Large intestine (tissue), 3 donors: ENCODE measurements around the gene TMCO4. TPM values are rescaled to one million over a fixed set of nuclear protein-coding genes. Genes with fewer than 3 reads are reported as not detected.

Source experiments
- DNase-seq, 2 donors: peaks; one replicate each; pipeline versions ENCODE4 v3.0.0 to v3.0.0-alpha.2; 2013
- H3K27ac ChIP-seq: one replicate; pipeline ENCODE4 v1.5.1; 2013; ENCODE audit warnings: low read length
- H3K27me3 ChIP-seq: 2 replicates; pipeline ENCODE4 v1.6.1; 2013; ENCODE audit warnings: low read length; ENCODE audit not compliant: control insufficient read depth, insufficient read depth
- H3K36me3 ChIP-seq: 2 replicates; pipeline ENCODE4 v1.6.1; 2013; ENCODE audit warnings: low read length; ENCODE audit not compliant: control insufficient read depth, insufficient read depth
- H3K4me1 ChIP-seq: one replicate; pipeline ENCODE4 v1.6.1; 2013; ENCODE audit warnings: low read length; ENCODE audit not compliant: control insufficient read depth, insufficient read depth
- H3K4me3 ChIP-seq: one replicate; pipeline ENCODE4 v1.5.1; 2013; ENCODE audit warnings: low read length
- H3K9me3 ChIP-seq: one replicate; pipeline ENCODE4 v1.6.1; 2013; ENCODE audit warnings: mild to moderate bottlenecking, low read depth, low read length, moderate library complexity; ENCODE audit not compliant: control insufficient read depth
- WGBS: methylation state at CpG from one replicate; pipeline ENCODE4 v1.1.5; 2013; ENCODE audit warnings: low lambda C conversion rate; ENCODE audit not compliant: insufficient coverage; 5-methylcytosine and 5-hydroxymethylcytosine counted together
- polyA plus RNA-seq: library from polyadenylated mRNA; unstranded; fragments of 120-200 nt; gene quantifications from one replicate; pipeline ENCODE4 v1.2.1, GENCODE V29; 2013

TMCO4 gene
- polyA plus RNA-seq, 1 donor = 10.4 TPM

DNA sequence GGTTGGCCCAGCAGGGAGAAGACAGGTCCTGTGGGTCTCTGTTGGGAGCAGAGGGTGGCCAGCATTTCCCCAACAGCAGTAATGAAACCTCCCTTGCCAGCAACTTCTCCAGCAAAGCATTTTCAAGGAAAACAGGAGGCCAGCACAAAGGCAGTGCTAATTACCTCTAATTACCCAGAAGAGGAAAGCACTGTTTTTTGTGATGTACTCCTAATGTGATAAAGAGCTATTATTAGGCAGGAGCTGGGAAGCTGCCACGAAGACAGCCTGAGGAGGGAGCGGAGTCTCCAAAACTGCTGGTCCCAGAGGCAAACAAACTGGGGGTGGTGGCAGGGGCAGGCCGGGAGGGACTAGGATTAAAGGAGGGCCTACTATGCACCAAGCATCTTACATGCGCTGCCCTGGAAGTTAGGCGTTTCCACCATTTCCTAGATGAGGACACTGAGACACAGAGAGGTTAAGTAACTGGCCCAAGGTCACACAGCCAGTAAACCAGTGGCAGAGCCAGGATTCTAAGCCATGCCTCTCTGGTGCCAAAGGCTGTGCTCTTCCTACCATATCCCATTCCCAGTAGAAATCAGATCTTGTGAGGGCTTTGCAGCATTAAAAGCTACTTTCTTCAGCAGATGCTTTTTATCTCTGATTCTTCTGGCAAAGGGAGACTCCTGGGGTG lies 110.5 kb downstream of the TMCO4 start:
- peaks cover 3% of the 10 kb centered on the region for H3K36me3 ChIP-seq

DNA sequence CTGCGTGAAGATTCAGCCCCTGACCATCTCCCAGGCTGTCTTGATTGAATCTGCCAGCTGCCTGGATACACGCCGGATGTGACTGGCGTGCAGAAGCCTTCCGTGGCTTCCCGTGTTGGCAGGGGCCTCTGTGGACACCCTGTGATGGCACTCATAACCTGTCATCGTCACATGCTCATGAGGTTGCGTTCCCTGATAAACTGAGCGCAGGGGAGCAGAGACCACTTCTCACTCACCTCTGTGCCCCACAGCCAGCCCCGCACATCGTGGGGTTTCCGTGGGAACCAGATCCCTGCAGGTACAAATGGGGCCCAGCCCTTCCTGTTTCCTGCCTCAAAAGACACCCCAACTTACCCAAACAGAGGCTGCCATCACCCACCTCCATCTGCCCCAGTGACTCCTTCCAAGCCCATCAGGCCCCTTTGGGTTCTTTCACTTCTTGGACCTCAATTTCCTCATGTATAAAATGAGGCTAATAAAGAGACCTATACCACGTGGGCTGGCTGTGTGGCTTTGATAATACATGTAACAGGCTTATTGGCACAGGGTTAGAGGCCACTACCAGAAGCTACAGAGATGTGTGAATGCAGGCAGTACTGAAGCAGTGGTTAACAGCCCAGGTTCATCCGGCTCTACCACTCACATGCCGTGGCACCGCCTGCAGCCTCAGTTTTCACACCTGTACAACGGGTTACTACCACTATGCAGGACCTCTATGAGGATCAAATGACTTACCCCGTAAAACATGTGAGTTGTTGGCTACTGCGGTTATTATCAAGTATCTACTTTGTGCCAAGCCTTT lies 111.5 kb downstream of the TMCO4 start:
- Histone ChIP-seq H3K4me3 (no peak overlapping the region), H3K36me3 (no peaks in the 10 kb centered on the region), H3K27me3 (no peaks in the 10 kb centered on the region), H3K4me1 (no peaks in the 10 kb centered on the region), H3K27ac (no peak overlapping the region), H3K9me3 (peaks cover 5% of the 10 kb centered on the region)
- WGBS = 94% methylated on average over 3 of the region's 19 CpGs
- DNase-seq = no peak

More for the DNA sequence above, 110.5 kb downstream of the TMCO4 start:
- Histone ChIP-seq H3K4me1 (no peaks in the 10 kb centered on the region), H3K27ac (no peak overlapping the region), H3K4me3 (no peak overlapping the region), H3K27me3 (no peaks in the 10 kb centered on the region), H3K9me3 (peaks cover 5% of the 10 kb centered on the region)
- no CpG with 5 or more reads among the region's 5 CpGs for WGBS
- no peak for DNase-seq

DNA sequence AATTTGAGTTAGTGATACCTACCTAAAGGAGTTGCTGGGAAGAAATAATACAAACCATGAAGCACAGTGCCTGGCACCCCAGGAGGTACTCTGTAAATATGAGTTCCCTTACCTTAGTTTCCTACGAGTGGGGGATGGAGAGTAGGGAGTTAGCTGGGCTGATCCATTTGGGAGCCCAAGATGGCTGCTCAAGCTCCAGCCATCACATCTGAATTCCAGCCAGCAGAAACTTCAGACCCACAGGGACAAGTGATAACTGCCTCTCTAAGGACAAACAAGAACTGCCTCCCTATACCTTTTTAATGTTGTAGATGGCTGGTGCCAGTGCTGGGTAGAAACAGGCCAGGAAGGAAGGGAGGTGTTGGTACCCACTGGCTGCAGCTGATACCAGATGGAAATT lies 112.3 kb downstream of the TMCO4 start:
- Histone ChIP-seq H3K27me3 (no peaks in the 10 kb centered on the region), H3K27ac (no peak overlapping the region), H3K9me3 (peaks cover 5% of the 10 kb centered on the region), H3K36me3 (no peaks in the 10 kb centered on the region), H3K4me1 (no peaks in the 10 kb centered on the region), H3K4me3 (no peak overlapping the region)
- DNase-seq = no peak
- WGBS = no CpG with 5 or more reads among the region's 1 CpG

DNA sequence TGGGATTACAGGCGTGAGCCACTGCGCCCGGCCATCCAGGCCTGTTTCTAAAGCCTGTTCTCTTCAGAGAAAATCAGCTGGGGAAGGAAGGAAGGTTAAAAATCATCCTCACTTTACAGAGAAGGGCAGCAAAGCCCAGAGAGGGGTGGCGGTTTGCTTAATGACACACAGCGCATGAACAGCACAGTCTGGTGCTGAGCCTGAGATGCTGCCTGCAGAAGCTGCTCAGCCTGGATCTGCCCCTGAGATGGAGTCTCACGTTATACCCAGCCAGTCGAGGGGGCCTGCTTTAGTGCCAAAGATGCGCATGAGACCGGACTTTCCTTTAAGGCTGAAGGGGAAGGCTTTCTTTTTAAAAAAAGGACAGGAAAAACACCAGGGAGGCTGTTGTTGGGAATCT lies 113.7 kb downstream of the TMCO4 start:
- Histone ChIP-seq H3K4me1 (no peaks in the 10 kb centered on the region), H3K9me3 (peaks cover 5% of the 10 kb centered on the region), H3K27me3 (no peaks in the 10 kb centered on the region), H3K4me3 (no peak overlapping the region), H3K36me3 (no peaks in the 10 kb centered on the region), H3K27ac (no peak overlapping the region)
- no peak for DNase-seq
- no CpG with 5 or more reads among the region's 9 CpGs for WGBS

DNA sequence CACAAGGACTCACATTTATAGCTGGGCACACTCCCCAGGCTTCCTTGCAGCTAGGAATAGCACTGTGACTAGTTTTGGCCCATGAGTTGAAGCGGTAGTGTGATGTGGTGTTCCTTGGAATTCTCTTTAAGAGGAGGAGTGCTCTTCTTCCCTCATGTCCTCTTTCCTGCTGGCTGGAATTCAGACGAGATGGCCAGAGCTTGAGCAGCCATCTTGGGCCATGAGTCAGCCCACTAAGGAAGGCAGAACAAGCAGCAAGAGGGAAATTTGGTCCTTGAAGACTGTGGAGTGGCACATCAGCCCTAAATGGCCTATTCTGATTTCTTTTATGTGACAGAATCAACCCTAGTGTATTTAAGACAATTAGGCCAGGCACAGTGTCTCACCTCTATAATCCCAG lies 115.0 kb downstream of the TMCO4 start:
- H3K36me3 ChIP-seq = no peaks in the 10 kb centered on the region
- no peaks in the 10 kb centered on the region for H3K27me3 ChIP-seq
- no peak overlapping the region for H3K27ac ChIP-seq
- H3K9me3 ChIP-seq = peaks cover 1% of the 10 kb centered on the region
- no peak overlapping the region for H3K4me3 ChIP-seq
- no peaks in the 10 kb centered on the region for H3K4me1 ChIP-seq
- WGBS = no CpG with 5 or more reads among the region's 2 CpGs
- DNase-seq = no peak

DNA sequence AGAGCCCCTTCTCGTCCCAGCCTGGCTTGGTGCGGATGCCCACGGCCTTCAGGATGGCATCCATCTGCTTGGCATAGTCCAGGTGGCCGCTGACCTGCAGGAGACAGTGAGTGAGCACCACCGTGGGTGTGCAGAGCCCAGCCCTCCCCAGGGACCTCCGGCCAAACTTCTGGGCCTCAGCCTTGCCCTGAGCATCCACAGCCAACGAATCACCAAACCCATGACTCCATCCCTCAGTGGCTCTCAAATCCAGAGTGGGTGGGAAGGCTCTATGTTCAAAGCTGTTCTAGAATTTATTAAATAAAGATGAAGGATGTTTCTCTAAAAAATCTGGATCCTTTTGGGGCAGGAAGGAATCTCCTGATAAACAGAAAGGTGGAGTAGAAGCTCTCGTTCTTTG lies 116.4 kb downstream of the TMCO4 start:
- H3K27me3 ChIP-seq = no peaks in the 10 kb centered on the region
- no peaks in the 10 kb centered on the region for H3K9me3 ChIP-seq
- no peak overlapping the region for H3K27ac ChIP-seq
- no peak overlapping the region for H3K4me3 ChIP-seq
- WGBS = no CpG with 5 or more reads among the region's 8 CpGs
- DNase-seq = no peak
- H3K4me1 ChIP-seq = no peaks in the 10 kb centered on the region
- no peaks in the 10 kb centered on the region for H3K36me3 ChIP-seq

DNA sequence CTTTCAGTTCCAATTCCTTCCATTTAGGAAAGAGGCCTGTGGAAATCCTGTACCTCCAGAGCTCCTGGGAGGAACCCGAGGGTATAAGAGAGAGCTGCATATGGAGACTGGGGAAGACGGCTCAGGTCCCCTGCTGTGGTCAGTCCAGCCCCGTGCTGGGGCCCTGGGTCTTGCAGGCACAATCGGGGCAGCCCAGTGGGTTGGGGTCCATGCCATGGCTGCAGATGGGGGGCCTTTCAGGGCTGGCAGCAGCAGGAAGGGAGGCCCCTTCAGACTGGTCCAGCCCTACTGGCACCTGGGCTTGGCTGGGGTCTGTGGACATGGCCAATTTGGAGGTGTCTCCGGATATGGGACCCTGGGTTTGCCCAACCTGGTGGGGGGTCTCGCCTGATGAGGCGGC lies 116.8 kb downstream of the TMCO4 start:
- WGBS = no CpG with 5 or more reads among the region's 7 CpGs
- H3K9me3 ChIP-seq = no peaks in the 10 kb centered on the region
- no peak overlapping the region for H3K4me3 ChIP-seq
- H3K27me3 ChIP-seq = no peaks in the 10 kb centered on the region
- DNase-seq = no peak
- H3K4me1 ChIP-seq = no peaks in the 10 kb centered on the region
- H3K27ac ChIP-seq = no peak overlapping the region
- H3K36me3 ChIP-seq = no peaks in the 10 kb centered on the region

DNA sequence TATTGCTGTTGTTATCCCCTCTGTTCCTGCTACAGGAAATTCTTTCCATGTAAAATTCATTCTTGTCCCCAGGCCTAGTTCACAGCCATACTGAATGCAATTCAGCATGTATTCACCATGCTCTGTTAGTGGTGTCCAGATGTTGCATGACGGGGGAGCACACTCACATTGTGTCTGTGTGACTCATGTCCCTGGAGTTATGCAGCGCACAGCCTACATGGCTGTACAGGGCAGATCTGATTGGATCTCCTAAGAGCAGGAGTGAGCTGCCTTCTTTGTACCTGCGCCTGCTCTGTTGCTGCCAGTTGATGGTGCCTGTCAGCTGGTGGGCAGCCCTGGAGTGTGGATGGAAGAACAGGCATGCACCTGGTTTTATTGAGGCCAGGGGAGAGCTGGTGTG lies 117.5 kb downstream of the TMCO4 start:
- Histone ChIP-seq H3K4me3 (no peak overlapping the region), H3K36me3 (no peaks in the 10 kb centered on the region), H3K9me3 (no peaks in the 10 kb centered on the region), H3K27me3 (no peaks in the 10 kb centered on the region), H3K4me1 (no peaks in the 10 kb centered on the region), H3K27ac (no peak overlapping the region)
- no CpG with 5 or more reads among the region's 3 CpGs for WGBS
- no peak for DNase-seq

DNA sequence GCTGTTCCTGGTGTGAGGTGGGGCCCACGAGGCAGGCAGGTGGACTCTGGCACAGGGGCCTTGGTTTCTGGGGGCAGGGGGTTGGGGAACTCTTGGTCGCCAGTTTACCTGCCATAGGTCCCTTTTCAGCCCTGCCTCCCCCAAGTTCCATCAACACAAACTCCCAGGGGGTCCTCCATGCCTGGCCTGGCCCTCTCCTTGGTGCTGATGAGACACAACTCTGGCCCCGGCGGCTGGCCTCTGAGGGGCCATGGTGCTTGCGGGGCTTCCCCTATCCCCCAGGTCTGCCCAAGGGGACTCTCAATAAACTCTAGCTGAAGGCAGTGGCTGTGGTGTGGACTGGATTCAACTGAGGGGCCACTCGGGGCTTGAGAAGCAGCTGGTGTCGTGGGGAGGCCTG lies 119.1 kb downstream of the TMCO4 start:
- H3K27me3 ChIP-seq = no peaks in the 10 kb centered on the region
- H3K9me3 ChIP-seq = no peaks in the 10 kb centered on the region
- no peak for DNase-seq
- H3K4me3 ChIP-seq = no peak overlapping the region
- H3K27ac ChIP-seq = no peak overlapping the region
- WGBS = no CpG with 5 or more reads among the region's 7 CpGs
- H3K36me3 ChIP-seq = no peaks in the 10 kb centered on the region
- H3K4me1 ChIP-seq = no peaks in the 10 kb centered on the region

DNA sequence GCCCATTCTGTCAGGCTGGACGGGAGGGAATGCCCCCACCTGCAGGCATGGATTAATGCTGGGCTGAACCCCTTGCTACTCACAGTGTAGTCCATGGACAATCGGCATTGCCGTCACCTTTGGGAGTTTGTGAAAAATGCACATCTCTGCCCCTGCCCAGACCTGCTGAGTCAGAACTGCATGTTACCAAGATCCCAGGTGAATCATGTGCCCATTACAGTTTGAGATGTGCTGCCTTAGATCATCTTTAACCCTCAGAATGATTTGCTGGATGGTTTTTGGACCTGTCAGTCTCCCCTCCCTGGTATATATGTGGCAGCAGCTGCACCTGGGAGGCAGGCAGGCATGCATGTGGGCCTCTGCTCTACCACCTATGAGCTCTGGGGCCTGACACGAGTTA lies 120.0 kb downstream of the TMCO4 start:
- Histone ChIP-seq H3K27ac (no peak overlapping the region), H3K4me3 (no peak overlapping the region), H3K9me3 (no peaks in the 10 kb centered on the region), H3K4me1 (no peaks in the 10 kb centered on the region), H3K36me3 (no peaks in the 10 kb centered on the region), H3K27me3 (no peaks in the 10 kb centered on the region)
- DNase-seq = no peak
- no CpG with 5 or more reads among the region's 4 CpGs for WGBS
